HK-2 (cell line): ENCODE data around the gene ADI1.
"Not testable (repeated sequence)": the region's sequence is repeated elsewhere in the genome, so short reads cannot be mapped to it uniquely, and the experiment has no call there.

Experiments used
- DNase-seq: peaks from one replicate; pipeline ENCODE4 v3.0.0-alpha.2; 2018; ENCODE audit not compliant: unreplicated experiment

ADI1 gene

GRCh38 chr2:3529316-3530025 lies 10.1 kb upstream of the ADI1 start:
- DNase-seq: no peak

- no peak for DNase-seq
Observed at GRCh38 chr2:3527886-3528785, 8.8 kb upstream of the ADI1 start.

- DNase-seq: no peak
Observed at GRCh38 chr2:3526871-3527270, 7.5 kb upstream of the ADI1 start.

- no peak for DNase-seq
Observed at GRCh38 chr2:3523551-3524041, 4.3 kb upstream of the ADI1 start.

- DNase-seq: no peak
Observed at GRCh38 chr2:3522961-3523421, 3.7 kb upstream of the ADI1 start.

GRCh38 chr2:3520591-3520990 lies 1.3 kb upstream of the ADI1 start:
- no peak for DNase-seq

GRCh38 chr2:3518496-3519254 lies 656 bp downstream of the ADI1 start:
- peak; percentile 100 for DNase-seq

- DNase-seq: no peak
Observed at GRCh38 chr2:3517948-3518495, 1.3 kb downstream of the ADI1 start.

GRCh38 chr2:3516831-3517230 lies 2.5 kb downstream of the ADI1 start:
- DNase-seq: no peak

GRCh38 chr2:3515438-3515837 lies 3.9 kb downstream of the ADI1 start:
- DNase-seq: not testable (repeated sequence)

GRCh38 chr2:3513026-3513810 lies 6.1 kb downstream of the ADI1 start:
- DNase-seq: no peak

GRCh38 chr2:3512086-3512485 lies 7.2 kb downstream of the ADI1 start:
- DNase-seq: no peak

- no peak for DNase-seq
Observed at GRCh38 chr2:3505771-3506170, 13.6 kb downstream of the ADI1 start.

- DNase-seq: no peak
Observed at GRCh38 chr2:3504741-3505140, 14.6 kb downstream of the ADI1 start.

- no peak for DNase-seq
Observed at GRCh38 chr2:3503483-3503882, 15.8 kb downstream of the ADI1 start.

- DNase-seq: no peak
Observed at GRCh38 chr2:3503046-3503445, 16.3 kb downstream of the ADI1 start.

GRCh38 chr2:3500326-3500899 lies 18.9 kb downstream of the ADI1 start:
- DNase-seq: no peak

- no peak for DNase-seq
Observed at GRCh38 chr2:3498783-3499394, 20.4 kb downstream of the ADI1 start.

- DNase-seq: not testable (repeated sequence)
Observed at GRCh38 chr2:3496708-3497080, 22.6 kb downstream of the ADI1 start.

GRCh38 chr2:3494984-3495666 lies 24.2 kb downstream of the ADI1 start:
- DNase-seq: no peak
